H1 (cell line): ENCODE data around the gene CASD1. TPM values are rescaled to one million over a fixed set of nuclear protein-coding genes. Genes with fewer than 3 reads are reported as not detected.

Experiments used
- CTBP2 ChIP-seq: IDR thresholded peaks from 2 replicates; pipeline ENCODE4 v1.7.0; 2011; ENCODE audit warnings: borderline replicate concordance, mild to moderate bottlenecking, moderate library complexity, mixed read lengths, low read length; ENCODE audit not compliant: insufficient read depth, insufficient read length
- JUND ChIP-seq: IDR thresholded peaks from 2 replicates; pipeline ENCODE4 v1.6.1; 2011; ENCODE audit warnings: mild to moderate bottlenecking, improper control_type of control experiment, low read length
- TCF12 ChIP-seq: IDR thresholded peaks from 2 replicates; pipeline ENCODE4 v1.6.1; 2011; ENCODE audit warnings: low read depth, mild to moderate bottlenecking, low read length
- polyA plus RNA-seq, 7 experiments: library from polyadenylated mRNA; depleted of rRNA in 3 of 7; stranded (reverse) in 5 of 7; unstranded in 2 of 7; fragments of >200 nt in 5 of 7; fragments of 200-250 nt in 2 of 7; gene quantifications; 1 replicate in 5 of 7; 2 replicates in 1 of 7; 4 replicates in 1 of 7; pipeline versions ENCODE4 v1.2.1 to v1.2.3, GENCODE V29; 2011 to 2013; ENCODE audit warnings: missing spikeins in 2 of 7, mixed read lengths in 2 of 7
- total RNA-seq: library from RNA; stranded (reverse); fragmentation: NEBNext Ultra II Directional; extraction: Animal tissue kit (Norgen Biotek cat#: 25700); gene quantifications from 2 replicates; pipeline ENCODE4 v1.2.1, GENCODE V29; 2021
- TF ChIP-seq, protein P1 (sequence below), 3 experiments: IDR thresholded peaks; 1 replicate in 2 of 3; 2 replicates in 1 of 3; pipeline versions ENCODE4 v1.5.1 to v1.6.1; 2011; ENCODE audit warnings: low read length in 3 of 3, mild to moderate bottlenecking in 3 of 3, inconsistent platforms in 2 of 3, low read depth in 1 of 3, moderate library complexity in 1 of 3; ENCODE audit not compliant: insufficient read depth in 1 of 3; ENCODE audit errors: control extremely low read depth in 1 of 3
- TF ChIP-seq, protein P2 (sequence below): IDR thresholded peaks from 2 replicates; pipeline ENCODE4 v1.6.1; 2012; ENCODE audit warnings: low read length, inconsistent platforms

Gene CASD1
- total and polyA plus RNA-seq, 2 of the 8 experiments (the other 6 are each of a cell fraction or from before 2014, with no cell fraction given) = 14.2 to 18.8 TPM

DNA sequence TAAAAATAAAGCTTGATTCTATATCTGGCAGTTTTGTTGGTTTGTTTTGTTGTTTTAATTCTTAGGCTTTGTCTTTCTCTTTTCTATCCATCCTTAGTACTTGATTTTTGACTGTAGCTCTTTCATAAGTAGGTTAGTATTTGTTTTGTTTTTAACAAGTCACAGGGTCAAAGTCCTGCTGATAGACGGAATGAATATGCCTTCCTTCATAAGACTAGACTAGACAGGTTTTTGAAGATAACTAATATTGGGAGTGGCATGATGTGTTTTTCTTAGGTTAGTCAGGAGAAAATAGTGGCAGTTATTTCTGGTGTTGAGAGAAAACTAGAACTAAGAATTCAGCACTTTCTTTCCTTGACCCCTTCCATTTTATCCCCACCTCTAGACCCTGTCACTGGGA is 50.4 kb downstream of the CASD1 start (continued):
- TF ChIP-seq, protein P1, sequence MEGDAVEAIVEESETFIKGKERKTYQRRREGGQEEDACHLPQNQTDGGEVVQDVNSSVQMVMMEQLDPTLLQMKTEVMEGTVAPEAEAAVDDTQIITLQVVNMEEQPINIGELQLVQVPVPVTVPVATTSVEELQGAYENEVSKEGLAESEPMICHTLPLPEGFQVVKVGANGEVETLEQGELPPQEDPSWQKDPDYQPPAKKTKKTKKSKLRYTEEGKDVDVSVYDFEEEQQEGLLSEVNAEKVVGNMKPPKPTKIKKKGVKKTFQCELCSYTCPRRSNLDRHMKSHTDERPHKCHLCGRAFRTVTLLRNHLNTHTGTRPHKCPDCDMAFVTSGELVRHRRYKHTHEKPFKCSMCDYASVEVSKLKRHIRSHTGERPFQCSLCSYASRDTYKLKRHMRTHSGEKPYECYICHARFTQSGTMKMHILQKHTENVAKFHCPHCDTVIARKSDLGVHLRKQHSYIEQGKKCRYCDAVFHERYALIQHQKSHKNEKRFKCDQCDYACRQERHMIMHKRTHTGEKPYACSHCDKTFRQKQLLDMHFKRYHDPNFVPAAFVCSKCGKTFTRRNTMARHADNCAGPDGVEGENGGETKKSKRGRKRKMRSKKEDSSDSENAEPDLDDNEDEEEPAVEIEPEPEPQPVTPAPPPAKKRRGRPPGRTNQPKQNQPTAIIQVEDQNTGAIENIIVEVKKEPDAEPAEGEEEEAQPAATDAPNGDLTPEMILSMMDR (IDR thresholded peaks at IDR 0.05; ENCODE audit: control extremely low read depth in 1 of 3, insufficient read depth in 1 of 3, low read depth in 1 of 3, low read length in 3 of 3) = no peak
- TF ChIP-seq, protein P2, sequence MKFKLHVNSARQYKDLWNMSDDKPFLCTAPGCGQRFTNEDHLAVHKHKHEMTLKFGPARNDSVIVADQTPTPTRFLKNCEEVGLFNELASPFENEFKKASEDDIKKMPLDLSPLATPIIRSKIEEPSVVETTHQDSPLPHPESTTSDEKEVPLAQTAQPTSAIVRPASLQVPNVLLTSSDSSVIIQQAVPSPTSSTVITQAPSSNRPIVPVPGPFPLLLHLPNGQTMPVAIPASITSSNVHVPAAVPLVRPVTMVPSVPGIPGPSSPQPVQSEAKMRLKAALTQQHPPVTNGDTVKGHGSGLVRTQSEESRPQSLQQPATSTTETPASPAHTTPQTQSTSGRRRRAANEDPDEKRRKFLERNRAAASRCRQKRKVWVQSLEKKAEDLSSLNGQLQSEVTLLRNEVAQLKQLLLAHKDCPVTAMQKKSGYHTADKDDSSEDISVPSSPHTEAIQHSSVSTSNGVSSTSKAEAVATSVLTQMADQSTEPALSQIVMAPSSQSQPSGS = no peak
- TF ChIP-seq JUND (no peak), TCF12 (no peak), CTBP2 (no peak)
- TF ChIP-seq, all 59 proteins: peak for 0
